ENCODE measurements around the gene AURKA.

The AURKA gene

GRCh38 chr20:56392132-56392880, at the start of gene AURKA, which contains the start of gene CSTF1:
Gene AURKA (minus strand): TSS chr20:56392215. CDS start chr20:56388197, 4,018 bp downstream.
Gene CSTF1 (plus strand): TSS chr20:56392645. CDS start chr20:56395553, 2,908 bp downstream.
- DNase-seq = peak; percentile 98

- no peak for DNase-seq
These were observed 48.5 kb upstream of the AURKA start for GRCh38 chr20:56440346-56441007.

GRCh38 chr20:56439771-56440291, 47.8 kb upstream of the AURKA start:
- no peak for DNase-seq

GRCh38 chr20:56438284-56438683, 46.3 kb upstream of the AURKA start:
- DNase-seq = no peak

GRCh38 chr20:56437196-56437960, 45.4 kb upstream of the AURKA start:
- DNase-seq = no peak

- no peak for DNase-seq
These were observed 41.9 kb upstream of the AURKA start for GRCh38 chr20:56433880-56434255.

- DNase-seq = no peak
These were observed 41.3 kb upstream of the AURKA start for GRCh38 chr20:56433221-56433879.

GRCh38 chr20:56431471-56431870, 39.5 kb upstream of the AURKA start:
- DNase-seq = no peak

- no peak for DNase-seq
These were observed 38.9 kb upstream of the AURKA start for GRCh38 chr20:56430957-56431356.

GRCh38 chr20:56430461-56430860, 38.4 kb upstream of the AURKA start:
- no peak for DNase-seq

- DNase-seq = no peak
These were observed 37.9 kb upstream of the AURKA start for GRCh38 chr20:56429941-56430340.

- no peak for DNase-seq
These were observed 37.5 kb upstream of the AURKA start for GRCh38 chr20:56429502-56429901.

GRCh38 chr20:56428881-56429280, 36.9 kb upstream of the AURKA start:
- no peak for DNase-seq

GRCh38 chr20:56428410-56428809, 36.4 kb upstream of the AURKA start:
- no peak for DNase-seq

GRCh38 chr20:56427797-56428196, 35.8 kb upstream of the AURKA start:
- no peak for DNase-seq

- DNase-seq = no peak
These were observed 34.9 kb upstream of the AURKA start for GRCh38 chr20:56426926-56427325.

- DNase-seq = no peak
These were observed 34.0 kb upstream of the AURKA start for GRCh38 chr20:56426026-56426425.

- DNase-seq = no peak
These were observed 32.9 kb upstream of the AURKA start for GRCh38 chr20:56424931-56425330.

GRCh38 chr20:56423886-56424285, 31.9 kb upstream of the AURKA start:
- no peak for DNase-seq

GRCh38 chr20:56423211-56423610, 31.2 kb upstream of the AURKA start:
- no peak for DNase-seq

GRCh38 chr20:56422824-56423189, 30.8 kb upstream of the AURKA start:
- DNase-seq = no peak

GRCh38 chr20:56422076-56422823, 30.2 kb upstream of the AURKA start:
- DNase-seq = no peak
